Gastroesophageal sphincter (tissue), 4 donors: ENCODE results near the gene CUX1. TPM values are rescaled to one million over a fixed set of nuclear protein-coding genes. Genes with fewer than 3 reads are reported as not detected.
"Not testable (repeated sequence)": the region's sequence is repeated elsewhere in the genome, so short reads cannot be mapped to it uniquely, and the experiment has no call there.

Source experiments
- ATAC-seq: fragments of 150-250 bp; one replicate; pipeline ENCODE4 v1.9.1; 2016; ENCODE audit warnings: mild to moderate bottlenecking, moderate library complexity
- H3K27ac ChIP-seq, 4 donors: fragments of 200-600 bp; sonication (generic) in 3 of 4; 1 replicate in 3 of 4; 2 replicates in 1 of 4; pipeline ENCODE4 v1.5.1; 2016 to 2019
- H3K27me3 ChIP-seq: fragments of 200-600 bp; sonication (generic); one replicate; pipeline ENCODE4 v1.5.1; 2019
- H3K36me3 ChIP-seq, 2 donors: fragments of 200-600 bp; sonication (generic); one replicate each; pipeline ENCODE4 v1.5.1; 2019; ENCODE audit warnings: control low read depth in 1 of 2
- H3K4me1 ChIP-seq, 3 donors: fragments of 200-600 bp; sonication (generic); 1 replicate in 2 of 3; 2 replicates in 1 of 3; pipeline ENCODE4 v1.5.1; 2016 to 2019; ENCODE audit warnings: control low read depth in 2 of 3
- H3K4me3 ChIP-seq, 2 donors: fragments of 200-600 bp; sonication (generic); one replicate each; pipeline ENCODE4 v1.5.1; 2019; ENCODE audit warnings: mild to moderate bottlenecking in 1 of 2, moderate library complexity in 1 of 2
- H3K9me3 ChIP-seq, 3 donors: fragments of 200-600 bp; sonication (generic); one replicate each; pipeline ENCODE4 v1.5.1; 2017 to 2019; ENCODE audit warnings: control low read depth in 2 of 3
- CTCF ChIP-seq, 4 experiments: fragments of 200-600 bp in 2 of 4; fragments of 450-650 bp in 2 of 4; sonication (generic) in 1 of 4; IDR thresholded peaks; one replicate each; pipeline ENCODE4 v1.5.1; 2017 to 2019; ENCODE audit warnings: antibody characterized with exemption in 4 of 4, mild to moderate bottlenecking in 2 of 4, moderate library complexity in 2 of 4
- EP300 ChIP-seq: sonication (generic); formaldehyde crosslinking; IDR thresholded peaks from one replicate; pipeline ENCODE4 v1.6.1; 2017; ENCODE audit warnings: antibody characterized with exemption, mild to moderate bottlenecking
- POLR2A ChIP-seq, 2 donors: fragments of 450-650 bp; IDR thresholded peaks; one replicate each; pipeline ENCODE4 v1.6.1; 2017; ENCODE audit warnings: antibody characterized with exemption in 2 of 2, mild to moderate bottlenecking in 2 of 2, moderate library complexity in 1 of 2
- POLR2AphosphoS5 ChIP-seq: sonication (generic); formaldehyde crosslinking; IDR thresholded peaks from one replicate; pipeline ENCODE4 v1.6.1; 2017; ENCODE audit warnings: antibody characterized with exemption
- WGBS, 2 donors: methylation state at CpG; one replicate each; pipeline ENCODE4 v1.1.5; 2018; ENCODE audit warnings: low coverage in 1 of 2; 5-methylcytosine and 5-hydroxymethylcytosine counted together
- total RNA-seq, 4 donors: library from RNA; depleted of rRNA; stranded (reverse); fragments of >200 nt; gene quantifications; one replicate each; pipeline ENCODE4 v1.1.0, GENCODE V29; 2016

The CUX1 gene
- total RNA-seq, 4 donors from 2014 or later: 84.4 to 134 (median 110) TPM

- ATAC-seq: no peak
- Histone ChIP-seq H3K27me3 (no peaks in the 10 kb centered on the region), H3K27ac (no peak overlapping the region), H3K4me1 (no peaks in the 10 kb centered on the region), H3K9me3 (no peaks in the 10 kb centered on the region), H3K4me3 (no peak overlapping the region), H3K36me3 (peaks cover 0 to 84% of the 10 kb centered on the region in 2 donors)
- TF ChIP-seq POLR2A (IDR thresholded peaks at IDR 0.05) (no peak), POLR2AphosphoS5 (no peak), CTCF (IDR thresholded peaks at IDR 0.05) (no peak), EP300 (no peak)
- WGBS, 2 donors: 38 to 82% methylated on average over 14 to 17 of the region's 24 CpGs
Measured at GRCh38 chr7:102175423-102176170, 358.2 kb downstream of the CUX1 start.

- H3K4me3 ChIP-seq: no peak overlapping the region
- ATAC-seq: no peak
- peaks cover 0 to 82% of the 10 kb centered on the region in 2 donors for H3K36me3 ChIP-seq
- TF ChIP-seq POLR2A (IDR thresholded peaks at IDR 0.05) (no peak), EP300 (no peak), POLR2AphosphoS5 (no peak), CTCF (IDR thresholded peaks at IDR 0.05) (no peak)
- no peaks in the 10 kb centered on the region for H3K9me3 ChIP-seq
- no peaks in the 10 kb centered on the region for H3K27me3 ChIP-seq
- no peaks in the 10 kb centered on the region for H3K4me1 ChIP-seq
- H3K27ac ChIP-seq: no peak overlapping the region
- WGBS, 2 donors: no CpG with 5 or more reads among the region's 18 CpGs
Measured at GRCh38 chr7:102178410-102178809, 361.0 kb downstream of the CUX1 start.

GRCh38 chr7:102180727-102181126, 363.3 kb downstream of the CUX1 start:
- no peak overlapping the region for H3K27ac ChIP-seq
- 88 to 92% methylated on average over 5 to 6 of the region's 10 CpGs for WGBS, 2 donors
- H3K4me1 ChIP-seq: no peaks in the 10 kb centered on the region
- no peak overlapping the region for H3K4me3 ChIP-seq
- ATAC-seq: no peak
- no peak for TF ChIP-seq CTCF (IDR thresholded peaks at IDR 0.05)
- TF ChIP-seq POLR2AphosphoS5: no peak
- TF ChIP-seq EP300: no peak
- no peak for TF ChIP-seq POLR2A (IDR thresholded peaks at IDR 0.05)
- H3K9me3 ChIP-seq: no peaks in the 10 kb centered on the region
- H3K36me3 ChIP-seq: peaks cover 0 to 81% of the 10 kb centered on the region in 2 donors
- H3K27me3 ChIP-seq: no peaks in the 10 kb centered on the region

- Histone ChIP-seq H3K36me3 (peaks cover 0 to 89% of the 10 kb centered on the region in 2 donors), H3K4me3 (no peak overlapping the region), H3K9me3 (no peaks in the 10 kb centered on the region), H3K27me3 (no peaks in the 10 kb centered on the region), H3K27ac (no peak overlapping the region), H3K4me1 (no peaks in the 10 kb centered on the region)
- ATAC-seq: no peak
- TF ChIP-seq POLR2AphosphoS5 (no peak), CTCF (IDR thresholded peaks at IDR 0.05) (no peak), POLR2A (IDR thresholded peaks at IDR 0.05) (no peak), EP300 (no peak)
- WGBS, 2 donors: 93 to 97% methylated on average over 7 to 8 of the region's 8 CpGs
Measured at GRCh38 chr7:102181517-102181916, 364.1 kb downstream of the CUX1 start.

GRCh38 chr7:102182016-102182415, 364.6 kb downstream of the CUX1 start:
- H3K36me3 ChIP-seq: peaks cover 0 to 94% of the 10 kb centered on the region in 2 donors
- no peaks in the 10 kb centered on the region for H3K9me3 ChIP-seq
- ATAC-seq: no peak
- no peak overlapping the region for H3K4me3 ChIP-seq
- no peak overlapping the region for H3K27ac ChIP-seq
- no peaks in the 10 kb centered on the region for H3K27me3 ChIP-seq
- WGBS, 2 donors: 67% methylated on average over 2 of the region's 3 CpGs; no CpG with 5 or more reads in 1 of the 2 donors
- no peaks in the 10 kb centered on the region for H3K4me1 ChIP-seq
- TF ChIP-seq POLR2AphosphoS5 (no peak), EP300 (no peak), POLR2A (IDR thresholded peaks at IDR 0.05) (no peak), CTCF (IDR thresholded peaks at IDR 0.05) (no peak)

- not testable (repeated sequence) for H3K27me3 ChIP-seq, H3K4me3 ChIP-seq, ATAC-seq, H3K9me3 ChIP-seq, H3K27ac ChIP-seq, H3K4me1 ChIP-seq
- H3K36me3 ChIP-seq: peaks cover 0 to 86% of the 10 kb centered on the region in 2 donors
- 100% methylated on average over 2 to 6 of the region's 7 CpGs for WGBS, 2 donors
Measured at GRCh38 chr7:102183848-102184247, 366.4 kb downstream of the CUX1 start.
